CD8-positive, alpha-beta memory T cell (primary cell): ENCODE measurements around the gene PRKAG1. TPM values are rescaled to one million over a fixed set of nuclear protein-coding genes. Genes with fewer than 3 reads are reported as not detected.

Experiments
- CTCF ChIA-PET: fragments of 350-600 bp; sonication (Branson Sonifier 250); formaldehyde crosslinking; loops from one replicate; lab custom pipeline; 2021; ENCODE audit warnings: antibody characterized with exemption; lab: Charles Lee
- POLR2A ChIA-PET: fragments of 350-600 bp; sonication (Branson Sonifier 250); formaldehyde crosslinking; loops from one replicate; lab custom pipeline; 2021; ENCODE audit warnings: antibody characterized with exemption; lab: Charles Lee
- DNase-seq, 5 donors: peaks; one replicate each; pipeline versions ENCODE4 v3.0.0 to v3.0.0-alpha.2; 2020 to 2022; ENCODE audit warnings: mixed read lengths in 1 of 5
- H3K27ac ChIP-seq: one replicate; pipeline ENCODE4 v1.7.0; 2013; ENCODE audit warnings: low read depth, mild to moderate bottlenecking, low read length, moderate library complexity
- H3K27me3 ChIP-seq: 2 replicates; pipeline ENCODE4 v1.7.0; 2013; ENCODE audit warnings: low read length, mild to moderate bottlenecking; ENCODE audit not compliant: insufficient read depth, poor library complexity, severe bottlenecking
- H3K36me3 ChIP-seq: 2 replicates; pipeline ENCODE4 v1.7.0; 2013; ENCODE audit warnings: mild to moderate bottlenecking, low read length, moderate library complexity; ENCODE audit not compliant: insufficient read depth
- H3K4me1 ChIP-seq: 2 replicates; pipeline ENCODE4 v1.7.0; 2013; ENCODE audit warnings: mild to moderate bottlenecking, low read length, moderate library complexity; ENCODE audit not compliant: insufficient read depth
- H3K4me3 ChIP-seq: 2 replicates; pipeline ENCODE4 v1.7.0; 2013; ENCODE audit warnings: mild to moderate bottlenecking, low read length
- H3K9me3 ChIP-seq: 2 replicates; pipeline ENCODE4 v1.7.0; 2013; ENCODE audit warnings: mild to moderate bottlenecking, low read length
- H3K27ac Mint-ChIP-seq, 8 donors: one replicate each; pipeline ENCODE4 v1.8.0; 2020 to 2021; ENCODE audit warnings: mixed read lengths in 8 of 8, mild to moderate bottlenecking in 6 of 8, inconsistent platforms in 3 of 8, moderate library complexity in 3 of 8
- H3K27me3 Mint-ChIP-seq, 2 donors: one replicate each; pipeline ENCODE4 v1.8.0; 2020 to 2021; ENCODE audit warnings: mixed read lengths in 2 of 2, mild to moderate bottlenecking in 1 of 2, moderate library complexity in 1 of 2
- H3K36me3 Mint-ChIP-seq, 3 donors: one replicate each; pipeline ENCODE4 v1.8.0; 2020 to 2021; ENCODE audit warnings: mixed read lengths in 3 of 3, inconsistent platforms in 1 of 3, mild to moderate bottlenecking in 1 of 3
- H3K4me1 Mint-ChIP-seq, 3 donors: one replicate each; pipeline ENCODE4 v1.8.0; 2020 to 2021; ENCODE audit warnings: mixed read lengths in 3 of 3, inconsistent platforms in 1 of 3, mild to moderate bottlenecking in 1 of 3
- H3K4me3 Mint-ChIP-seq, 7 donors: one replicate each; pipeline ENCODE4 v1.8.0; 2020 to 2021; ENCODE audit warnings: mixed read lengths in 7 of 7, mild to moderate bottlenecking in 6 of 7, moderate library complexity in 4 of 7, inconsistent platforms in 2 of 7
- H3K9me3 Mint-ChIP-seq, 5 donors: one replicate each; pipeline ENCODE4 v1.8.0; 2020 to 2022; ENCODE audit warnings: mixed read lengths in 5 of 5, mild to moderate bottlenecking in 3 of 5, moderate library complexity in 2 of 5, inconsistent platforms in 1 of 5
- polyA plus RNA-seq: library from polyadenylated mRNA; unstranded; fragments of 300-500 nt; fragmentation: Illumina TruSeq; gene quantifications from one replicate; pipeline ENCODE4 v1.2.3, GENCODE V29; 2021
- total RNA-seq, 2 experiments: library from RNA; stranded (reverse); gene quantifications; one replicate each; pipeline ENCODE4 v1.2.3, GENCODE V29; 2021

Gene PRKAG1
- total and polyA plus RNA-seq, 3 experiments from 2014 or later: 45.9 to 78.3 (median 73.3) TPM

DNA sequence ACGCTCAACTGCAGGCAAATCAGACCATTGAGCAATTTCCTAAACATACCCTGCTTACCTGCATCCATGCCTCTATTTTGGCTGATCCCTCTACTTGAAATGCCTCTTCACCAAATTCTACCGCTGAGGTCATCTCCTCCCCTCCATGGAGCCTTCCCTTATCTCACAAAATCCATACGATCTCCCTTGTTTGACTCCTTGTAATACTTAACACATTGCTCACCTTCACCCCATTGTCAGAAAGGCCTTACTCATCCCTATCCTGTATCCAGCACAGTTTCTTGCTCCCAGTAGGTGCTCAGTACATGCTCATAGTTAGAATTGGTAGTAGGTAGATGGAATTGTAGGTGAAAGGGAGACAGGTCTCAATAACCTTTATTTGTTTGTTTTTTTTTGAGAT lies 24.8 kb downstream of the PRKAG1 start:
- Histone ChIP-seq H3K4me3 (no peak overlapping the region), H3K9me3 (no peaks in the 10 kb centered on the region), H3K4me1 (peaks cover 21% of the 10 kb centered on the region), H3K27ac (no peak overlapping the region), H3K27me3 (peaks cover 15% of the 10 kb centered on the region), H3K36me3 (no peaks in the 10 kb centered on the region)
- peak overlapping the region in 1 of 8 donors; percentile 59 for H3K27ac Mint-ChIP-seq
- no peak overlapping the region for H3K4me3 Mint-ChIP-seq
- H3K9me3 Mint-ChIP-seq: no peaks in the 10 kb centered on the region
- H3K27me3 Mint-ChIP-seq: peaks cover 45 to 51% of the 10 kb centered on the region in 2 donors
- no peaks in the 10 kb centered on the region for H3K36me3 Mint-ChIP-seq
- H3K4me1 Mint-ChIP-seq: peaks cover 16 to 31% (median 21%) of the 10 kb centered on the region in 3 donors
- CTCF ChIA-PET: interaction anchor here (1.2 to 15.2 kb wide), 8 partner anchors 12 to 141 kb away, joined by 3 to 237 read pairs (median 5); partner anchors contain the start of genes ARF3, DDX23 and WNT1
- POLR2A ChIA-PET: interaction anchor here (0.7 to 0.8 kb wide), 2 partner anchors 12 to 115 kb away, joined by 4 to 12 read pairs; no protein-coding TSS in a partner anchor
- no peak for DNase-seq

DNA sequence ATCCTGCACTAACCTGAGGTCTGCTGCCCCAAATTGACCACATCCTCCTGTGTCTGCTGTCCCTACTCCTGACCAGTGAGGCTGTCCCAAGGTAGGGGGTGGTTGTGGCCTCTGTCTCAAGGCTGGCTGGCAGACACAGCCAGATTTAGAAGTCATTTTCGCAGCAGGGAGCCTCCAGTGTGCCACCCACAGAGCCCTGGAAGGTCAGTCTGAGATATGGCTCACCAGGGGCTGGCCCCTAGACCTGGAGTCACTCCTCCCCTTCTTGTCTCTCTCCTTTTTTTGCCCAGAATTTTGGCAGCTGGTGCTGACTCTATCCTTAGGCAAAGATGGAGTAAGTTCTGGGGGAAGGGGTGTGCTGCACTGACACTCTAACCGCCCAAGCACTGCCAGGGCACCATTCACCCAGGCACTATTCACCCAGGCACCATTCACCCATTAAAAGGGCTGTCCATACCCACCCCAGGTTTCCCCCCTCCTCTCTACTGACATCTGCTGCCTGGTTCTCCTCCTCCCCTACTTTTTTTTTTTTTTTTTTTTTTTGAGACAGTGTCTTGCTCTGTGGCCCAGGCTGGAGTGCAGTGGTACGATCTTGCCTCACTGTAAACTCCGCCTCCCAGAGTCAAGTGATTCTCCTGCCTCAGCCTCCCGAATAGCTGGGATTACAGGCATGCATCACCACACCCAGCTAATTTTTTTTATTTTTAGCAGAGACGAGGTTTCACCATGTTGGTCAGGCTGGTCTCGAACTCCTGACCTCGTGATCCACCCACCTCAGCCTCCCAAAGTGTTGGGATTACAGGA lies 27.1 kb downstream of the PRKAG1 start:
- POLR2A ChIA-PET: interaction anchor here (0.6 kb wide), 1 partner anchor 18 kb away, joined by 5 read pairs; no protein-coding TSS in a partner anchor
- Histone ChIP-seq H3K9me3 (no peaks in the 10 kb centered on the region), H3K27ac (no peak overlapping the region)

DNA sequence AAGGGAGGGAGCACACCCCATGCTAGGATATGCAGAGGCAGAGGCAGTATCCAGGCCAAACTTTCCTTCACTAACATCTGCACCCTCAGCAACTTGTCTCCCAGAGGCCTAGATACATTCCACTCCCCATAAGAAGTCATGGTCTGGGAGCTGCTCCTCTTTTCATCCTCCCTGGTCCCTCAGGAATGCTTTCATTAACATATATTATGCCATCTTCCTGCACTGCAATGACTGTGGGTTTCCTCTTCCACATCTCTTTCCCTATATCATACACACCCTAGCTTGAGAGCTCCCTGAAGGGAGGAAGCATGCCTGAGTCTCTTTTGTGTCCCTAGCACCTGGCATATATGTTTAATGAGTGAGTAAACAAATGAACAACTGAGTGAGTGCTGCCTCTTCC lies 28.0 kb downstream of the PRKAG1 start:
- H3K36me3 Mint-ChIP-seq: no peaks in the 10 kb centered on the region
- no peaks in the 10 kb centered on the region for H3K36me3 ChIP-seq
- no peaks in the 10 kb centered on the region for H3K9me3 ChIP-seq
- peaks cover 5% of the 10 kb centered on the region for H3K4me1 ChIP-seq
- H3K27ac ChIP-seq: no peak overlapping the region
- CTCF ChIA-PET: interaction anchor here (0.6 to 15.2 kb wide), 4 partner anchors 10 to 137 kb away, joined by 3 to 237 read pairs (median 6); partner anchors contain the start of genes ARF3, FKBP11 and WNT1
- DNase-seq: no peak
- peaks cover 5% of the 10 kb centered on the region for H3K27me3 ChIP-seq
- peaks cover 38 to 47% of the 10 kb centered on the region in 2 donors for H3K27me3 Mint-ChIP-seq
- no peak overlapping the region for H3K4me3 Mint-ChIP-seq
- H3K9me3 Mint-ChIP-seq: no peaks in the 10 kb centered on the region
- H3K4me3 ChIP-seq: no peak overlapping the region
- no peak overlapping the region for H3K27ac Mint-ChIP-seq
- peaks cover 12 to 18% (median 16%) of the 10 kb centered on the region in 3 donors for H3K4me1 Mint-ChIP-seq
- POLR2A ChIA-PET: no interaction called here

More for the DNA sequence above, 27.1 kb downstream of the PRKAG1 start:
- DNase-seq: no peak
- Histone ChIP-seq H3K27me3 (peaks cover 5% of the 10 kb centered on the region), H3K4me1 (peaks cover 5% of the 10 kb centered on the region), H3K36me3 (no peaks in the 10 kb centered on the region), H3K4me3 (no peak overlapping the region)
- H3K4me3 Mint-ChIP-seq: no peak overlapping the region
- H3K9me3 Mint-ChIP-seq: no peaks in the 10 kb centered on the region
- peaks cover 45 to 48% of the 10 kb centered on the region in 2 donors for H3K27me3 Mint-ChIP-seq
- CTCF ChIA-PET: interaction anchor here (1.2 to 15.2 kb wide), 5 partner anchors 11 to 139 kb away, joined by 3 to 237 read pairs (median 10); partner anchors contain the start of genes DDX23 and WNT1
- H3K4me1 Mint-ChIP-seq: peaks cover 14 to 25% (median 20%) of the 10 kb centered on the region in 3 donors
- no peaks in the 10 kb centered on the region for H3K36me3 Mint-ChIP-seq
- H3K27ac Mint-ChIP-seq: no peak overlapping the region

DNA sequence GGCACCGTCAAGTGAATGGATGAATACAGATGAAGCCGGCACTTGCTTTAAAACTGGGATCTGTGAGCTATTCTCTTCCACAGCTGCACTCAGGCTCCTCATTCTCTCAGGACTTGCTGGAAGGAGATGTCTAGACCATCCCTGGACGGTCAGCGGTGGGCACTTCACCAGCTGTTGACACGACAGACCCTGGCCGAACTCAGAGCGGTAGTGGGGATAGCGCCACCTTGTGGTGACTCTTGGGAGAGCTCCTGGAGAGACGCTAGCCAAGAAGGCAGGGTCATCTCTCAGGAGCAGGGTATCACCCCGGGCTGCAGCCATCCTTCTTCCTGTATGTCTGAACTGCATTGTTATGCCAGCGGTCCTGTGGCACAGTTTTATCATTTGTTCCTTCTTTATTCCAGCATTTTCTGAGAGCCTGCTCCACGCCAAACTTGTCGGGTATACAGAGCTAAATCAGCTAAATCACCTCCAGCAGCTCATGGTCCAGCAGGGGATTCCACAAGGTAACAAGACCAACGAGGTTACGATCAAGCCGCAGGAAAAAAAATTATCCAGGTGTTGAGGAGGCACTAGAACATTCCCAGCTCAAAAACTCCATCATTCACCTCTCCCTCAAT lies 30.4 kb downstream of the PRKAG1 start:
- H3K4me3 Mint-ChIP-seq: peak overlapping the region in 1 of 7 donors; percentile 3
- DNase-seq: peak; percentile 61 to 82 (median 68)
- no peaks in the 10 kb centered on the region for H3K36me3 ChIP-seq
- H3K27ac Mint-ChIP-seq: peak overlapping the region in 5 of 8 donors; percentile 32 to 90 (median 66)
- H3K36me3 Mint-ChIP-seq: no peaks in the 10 kb centered on the region
- peaks cover 25 to 31% of the 10 kb centered on the region in 2 donors for H3K27me3 Mint-ChIP-seq
- H3K27me3 ChIP-seq: no peaks in the 10 kb centered on the region
- H3K4me1 Mint-ChIP-seq: peaks cover 6 to 11% (median 9%) of the 10 kb centered on the region in 3 donors
- CTCF ChIA-PET: interaction anchor here (0.7 to 18.0 kb wide), 39 partner anchors 9 to 177 kb away, joined by 3 to 237 read pairs (median 4); partner anchors contain the start of genes ARF3, DDN, DDX23 and FKBP11
- H3K4me3 ChIP-seq: no peak overlapping the region
- H3K4me1 ChIP-seq: no peaks in the 10 kb centered on the region
- no peaks in the 10 kb centered on the region for H3K9me3 Mint-ChIP-seq
- no peak overlapping the region for H3K27ac ChIP-seq
- POLR2A ChIA-PET: interaction anchor here (0.7 to 1.5 kb wide), 7 partner anchors 9 to 961 kb away, joined by 3 to 5 read pairs (median 3); partner anchors contain the start of genes ARF3 and DDX23
- no peaks in the 10 kb centered on the region for H3K9me3 ChIP-seq

DNA sequence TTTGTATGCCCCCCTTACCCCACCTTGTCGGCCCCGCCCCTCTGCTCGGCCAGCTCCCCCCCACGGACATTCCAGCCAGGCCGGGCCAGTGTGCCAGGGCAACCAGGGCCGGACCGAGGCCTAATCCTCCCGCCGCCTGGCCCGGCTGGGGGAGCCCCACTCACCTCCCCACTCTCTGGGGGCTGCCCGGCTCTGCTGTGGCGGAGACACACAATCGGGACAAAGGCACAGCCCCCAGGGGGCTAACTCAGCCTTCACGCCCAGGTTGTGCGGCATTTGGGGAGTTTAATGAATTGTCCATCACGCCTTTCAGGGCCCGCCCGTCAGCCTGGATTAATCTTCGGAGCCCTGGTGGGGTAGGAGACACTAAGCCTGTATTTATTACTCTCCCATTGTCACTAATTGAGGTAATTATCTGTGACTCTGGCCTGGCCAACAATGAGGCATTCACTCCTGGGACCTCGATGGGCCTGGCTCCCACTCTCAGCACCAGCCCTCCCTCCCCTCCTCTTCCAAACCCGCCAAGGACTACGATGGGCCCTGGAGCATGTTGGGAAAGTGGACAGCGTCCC lies 31.8 kb downstream of the PRKAG1 start:
- Mint-ChIP-seq H3K4me3 (no peak overlapping the region), H3K36me3 (no peaks in the 10 kb centered on the region), H3K4me1 (peaks cover 15 to 19% (median 19%) of the 10 kb centered on the region in 3 donors), H3K27me3 (peaks cover 23 to 28% of the 10 kb centered on the region in 2 donors), H3K27ac (no peak overlapping the region), H3K9me3 (no peaks in the 10 kb centered on the region)
- no peak for DNase-seq
- peaks cover 5% of the 10 kb centered on the region for H3K4me1 ChIP-seq
- no peaks in the 10 kb centered on the region for H3K9me3 ChIP-seq
- no peaks in the 10 kb centered on the region for H3K36me3 ChIP-seq
- POLR2A ChIA-PET: no interaction called here
- H3K27ac ChIP-seq: no peak overlapping the region
- CTCF ChIA-PET: interaction anchor here (1.3 to 18.0 kb wide), 5 partner anchors 9 to 134 kb away, joined by 3 to 237 read pairs (median 34); partner anchors contain the start of genes DDN and WNT1
- no peaks in the 10 kb centered on the region for H3K27me3 ChIP-seq
- H3K4me3 ChIP-seq: no peak overlapping the region

DNA sequence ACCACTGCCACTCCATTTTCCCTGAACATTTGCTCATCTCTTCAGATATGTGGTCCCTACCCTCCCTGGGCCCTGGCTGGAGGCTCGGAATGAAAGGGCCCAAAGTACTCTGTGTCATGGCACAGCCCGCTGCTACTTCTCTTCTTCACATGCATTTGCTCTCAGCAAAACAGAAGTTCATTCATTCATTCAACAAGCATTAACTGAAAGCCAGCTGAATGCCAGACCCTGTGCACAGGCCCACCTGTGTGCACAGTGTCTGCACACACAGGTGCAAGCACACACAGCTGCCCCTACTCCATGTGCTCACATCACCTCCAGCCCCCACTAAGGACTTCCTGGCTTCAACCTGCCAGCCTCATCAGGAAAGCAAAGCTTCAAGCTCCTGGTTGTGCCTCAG lies 32.7 kb downstream of the PRKAG1 start:
- Histone ChIP-seq H3K36me3 (no peaks in the 10 kb centered on the region), H3K4me3 (no peak overlapping the region), H3K9me3 (no peaks in the 10 kb centered on the region), H3K27me3 (no peaks in the 10 kb centered on the region), H3K4me1 (peaks cover 14% of the 10 kb centered on the region), H3K27ac (no peak overlapping the region)
- CTCF ChIA-PET: interaction anchor here (1.0 to 18.0 kb wide), 6 partner anchors 8 to 133 kb away, joined by 3 to 237 read pairs (median 20); partner anchors contain the start of genes ARF3, DDN and WNT1
- Mint-ChIP-seq H3K4me3 (no peak overlapping the region), H3K27me3 (peaks cover 20 to 27% of the 10 kb centered on the region in 2 donors), H3K4me1 (peaks cover 24 to 28% (median 26%) of the 10 kb centered on the region in 3 donors), H3K9me3 (no peaks in the 10 kb centered on the region), H3K36me3 (no peaks in the 10 kb centered on the region), H3K27ac (peak overlapping the region in 1 of 8 donors; percentile 44)
- no peak for DNase-seq
- POLR2A ChIA-PET: no interaction called here

DNA sequence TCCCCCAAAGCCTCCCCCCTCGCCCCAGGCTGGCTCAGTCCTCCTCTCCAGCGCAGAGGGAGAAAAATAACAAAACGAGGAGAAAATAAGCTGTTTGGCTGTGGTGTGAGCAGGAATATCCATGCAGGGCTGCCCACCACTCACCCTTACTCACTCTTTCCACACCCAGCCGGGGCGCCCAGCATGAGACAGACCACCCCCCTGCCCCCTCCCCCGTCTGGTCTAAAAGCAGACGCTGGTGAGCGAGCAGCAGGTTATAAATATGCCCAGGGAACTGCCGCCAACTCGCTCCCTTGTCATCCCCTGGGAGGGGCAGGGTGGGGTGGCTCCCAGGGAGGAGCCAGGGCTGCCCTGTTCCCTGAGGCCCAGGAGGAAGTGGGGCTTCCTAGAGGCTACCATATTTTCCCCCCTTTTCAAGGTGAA lies 33.1 kb downstream of the PRKAG1 start:
- H3K4me3 ChIP-seq: no peak overlapping the region
- POLR2A ChIA-PET: no interaction called here
- H3K4me1 ChIP-seq: peaks cover 18% of the 10 kb centered on the region
- CTCF ChIA-PET: interaction anchor here (1.0 to 18.0 kb wide), 5 partner anchors 12 to 132 kb away, joined by 3 to 237 read pairs (median 6); partner anchors contain the start of genes ARF3 and DDN
- Mint-ChIP-seq H3K27ac (peak overlapping the region in 1 of 8 donors; percentile 44), H3K9me3 (no peaks in the 10 kb centered on the region), H3K27me3 (peaks cover 19 to 23% of the 10 kb centered on the region in 2 donors), H3K4me1 (peaks cover 28 to 32% (median 29%) of the 10 kb centered on the region in 3 donors), H3K4me3 (no peak overlapping the region), H3K36me3 (peaks cover 0 to 1% (median 0%) of the 10 kb centered on the region in 3 donors)
- DNase-seq: no peak
- H3K27me3 ChIP-seq: no peaks in the 10 kb centered on the region
- H3K9me3 ChIP-seq: no peaks in the 10 kb centered on the region
- H3K27ac ChIP-seq: no peak overlapping the region
- no peaks in the 10 kb centered on the region for H3K36me3 ChIP-seq
